ENCODE measurements around the gene VWA2.

DNA sequence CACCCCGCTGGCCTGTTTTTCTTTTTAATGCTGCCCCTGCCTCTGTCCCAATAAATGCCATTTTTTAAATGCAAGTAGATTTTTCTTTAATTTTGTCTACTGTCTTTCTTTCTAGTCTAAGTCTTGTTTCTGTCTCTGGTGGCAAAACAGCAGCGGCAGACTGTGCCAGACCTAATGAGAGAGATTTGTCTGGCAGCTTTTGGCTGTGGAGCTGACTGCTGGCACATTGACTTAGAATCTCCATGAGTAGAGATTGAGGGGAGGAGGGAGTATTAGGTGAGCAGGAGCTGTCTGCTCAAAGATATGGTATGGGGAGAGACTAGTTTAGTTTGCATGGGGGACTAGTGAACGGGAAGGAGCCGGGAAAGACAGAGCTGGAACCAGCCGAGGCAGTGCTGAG, 13.0 kb downstream of the VWA2 start:
- TF ChIP-seq, protein P1, sequence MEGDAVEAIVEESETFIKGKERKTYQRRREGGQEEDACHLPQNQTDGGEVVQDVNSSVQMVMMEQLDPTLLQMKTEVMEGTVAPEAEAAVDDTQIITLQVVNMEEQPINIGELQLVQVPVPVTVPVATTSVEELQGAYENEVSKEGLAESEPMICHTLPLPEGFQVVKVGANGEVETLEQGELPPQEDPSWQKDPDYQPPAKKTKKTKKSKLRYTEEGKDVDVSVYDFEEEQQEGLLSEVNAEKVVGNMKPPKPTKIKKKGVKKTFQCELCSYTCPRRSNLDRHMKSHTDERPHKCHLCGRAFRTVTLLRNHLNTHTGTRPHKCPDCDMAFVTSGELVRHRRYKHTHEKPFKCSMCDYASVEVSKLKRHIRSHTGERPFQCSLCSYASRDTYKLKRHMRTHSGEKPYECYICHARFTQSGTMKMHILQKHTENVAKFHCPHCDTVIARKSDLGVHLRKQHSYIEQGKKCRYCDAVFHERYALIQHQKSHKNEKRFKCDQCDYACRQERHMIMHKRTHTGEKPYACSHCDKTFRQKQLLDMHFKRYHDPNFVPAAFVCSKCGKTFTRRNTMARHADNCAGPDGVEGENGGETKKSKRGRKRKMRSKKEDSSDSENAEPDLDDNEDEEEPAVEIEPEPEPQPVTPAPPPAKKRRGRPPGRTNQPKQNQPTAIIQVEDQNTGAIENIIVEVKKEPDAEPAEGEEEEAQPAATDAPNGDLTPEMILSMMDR (IDR thresholded peaks at IDR 0.05), result no peak
- TF ChIP-seq POLR2A (IDR thresholded peaks at IDR 0.05) (no peak), POLR2AphosphoS5 (IDR thresholded peaks at IDR 0.05) (no peak)

Data from transverse colon (tissue), 4 donors.